H1 (cell line): ENCODE measurements around the gene DDX59. TPM values are rescaled to one million over a fixed set of nuclear protein-coding genes. Genes with fewer than 3 reads are reported as not detected.

ENCODE experiments used
- CTCF ChIA-PET: fragments of 300-600 bp; sonication (Branson Sonifier 250); formaldehyde crosslinking; loops from one replicate; lab custom pipeline; 2021; ENCODE audit not compliant: partially characterized antibody; lab: Charles Lee
- POLR2A ChIA-PET: fragments of 300-600 bp; sonication (Branson Sonifier 250); formaldehyde crosslinking; loops from one replicate; lab custom pipeline; 2021; ENCODE audit warnings: inconsistent platforms; ENCODE audit not compliant: partially characterized antibody; lab: Charles Lee
- DNase-seq, 2 experiments: peaks; one replicate each; pipeline versions ENCODE4 v3.0.0 to v3.0.0-alpha.2; 2010 to 2022; ENCODE audit warnings: low spot score in 2 of 2, low read depth in 1 of 2, mixed read lengths in 1 of 2
- FAIRE-seq: peaks from 2 replicates; lab custom pipeline; 2011; peaks lifted over from hg19 to GRCh38; lab: Jason Lieb, UNC
- H2AFZ ChIP-seq: 2 replicates; pipeline ENCODE4 v1.8.1; 2012; ENCODE audit warnings: low read length, inconsistent platforms
- H2AK5ac ChIP-seq: 2 replicates; pipeline ENCODE4 v1.6.1; 2013; ENCODE audit warnings: low read depth, low read length
- H2BK120ac ChIP-seq: replicated peaks from 2 replicates; pipeline ENCODE3; 2013; ENCODE audit warnings: low read depth, low read length, inconsistent platforms
- H2BK12ac ChIP-seq: 2 replicates; pipeline ENCODE4 v1.6.1; 2013; ENCODE audit warnings: low read depth, low read length
- H2BK15ac ChIP-seq: 2 replicates; pipeline ENCODE4 v1.6.1; 2013; ENCODE audit warnings: low read length
- H2BK20ac ChIP-seq: 2 replicates; pipeline ENCODE4 v1.6.1; 2013; ENCODE audit warnings: low read length
- H2BK5ac ChIP-seq: 2 replicates; pipeline ENCODE4 v1.6.1; 2013; ENCODE audit warnings: low read depth, low read length
- H3K14ac ChIP-seq: 2 replicates; pipeline ENCODE4 v1.6.1; 2013; ENCODE audit warnings: inconsistent platforms; ENCODE audit not compliant: insufficient read length
- H3K18ac ChIP-seq: 2 replicates; pipeline ENCODE4 v1.6.1; 2013; ENCODE audit warnings: low read length; ENCODE audit errors: extremely low read depth
- H3K23ac ChIP-seq: 2 replicates; pipeline ENCODE4 v1.6.1; 2013; ENCODE audit warnings: inconsistent platforms; ENCODE audit not compliant: insufficient read length
- H3K23me2 ChIP-seq: 2 replicates; pipeline ENCODE4 v1.6.1; 2013; ENCODE audit warnings: low read depth, low read length
- H3K27ac ChIP-seq: 2 replicates; pipeline ENCODE4 v1.6.1; 2011; ENCODE audit warnings: low read depth, low read length, inconsistent platforms
- H3K27me3 ChIP-seq, 4 experiments: replicated peaks in 1 of 4; 1 replicate in 1 of 4; 2 replicates in 3 of 4; pipeline versions ENCODE4 v1.6.1 to v1.8.1; 2011 to 2013; ENCODE audit warnings: low read length in 3 of 4, mild to moderate bottlenecking in 3 of 4, inconsistent platforms in 2 of 4, mixed read lengths in 2 of 4, moderate library complexity in 1 of 4; ENCODE audit not compliant: control insufficient read depth in 3 of 4, insufficient read depth in 3 of 4; ENCODE audit errors: extremely low read depth in 1 of 4
- H3K36me3 ChIP-seq, 4 experiments: 2 replicates each; pipeline versions ENCODE4 v1.6.1 to v1.8.1; 2011 to 2013; ENCODE audit warnings: mild to moderate bottlenecking in 4 of 4, low read length in 3 of 4, moderate library complexity in 2 of 4, control low read depth in 1 of 4, inconsistent platforms in 1 of 4; ENCODE audit not compliant: insufficient read depth in 4 of 4, control insufficient read depth in 2 of 4
- H3K4ac ChIP-seq: replicated peaks from 2 replicates; pipeline ENCODE3; 2013; ENCODE audit warnings: low read length, low read depth, mixed read lengths, inconsistent platforms; ENCODE audit not compliant: insufficient read length
- H3K4me1 ChIP-seq, 4 experiments: replicated peaks in 1 of 4; 1 replicate in 1 of 4; 2 replicates in 3 of 4; pipeline versions ENCODE4 v1.6.1 to v1.8.1; 2011 to 2013; ENCODE audit warnings: low read length in 3 of 4, inconsistent platforms in 2 of 4, mixed read lengths in 1 of 4; ENCODE audit not compliant: insufficient read depth in 4 of 4, control insufficient read depth in 3 of 4
- H3K4me2 ChIP-seq, 2 experiments: 2 replicates each; pipeline versions ENCODE4 v1.6.1 to v1.8.1; 2011 to 2013; ENCODE audit warnings: low read depth in 2 of 2, low read length in 2 of 2, control low read depth in 1 of 2, inconsistent platforms in 1 of 2, mild to moderate bottlenecking in 1 of 2; ENCODE audit not compliant: insufficient read depth in 1 of 2
- H3K4me3 ChIP-seq, 4 experiments: fragments of 200-600, 300-600 bp in 1 of 4; sonication (generic), shearing (Covaris generic), sonication (Bioruptor Twin) in 1 of 4; 2 replicates each; pipeline versions ENCODE4 v1.5.1 to v1.8.1; 2011 to 2016; ENCODE audit warnings: low read length in 4 of 4, low read depth in 3 of 4, control low read depth in 2 of 4, inconsistent platforms in 2 of 4, mild to moderate bottlenecking in 2 of 4, mixed read lengths in 1 of 4, moderate library complexity in 1 of 4; ENCODE audit not compliant: insufficient read depth in 2 of 4; ENCODE audit errors: extremely low read depth in 1 of 4
- H3K56ac ChIP-seq: replicated peaks from 2 replicates; pipeline ENCODE3; 2013; ENCODE audit warnings: low read depth, mild to moderate bottlenecking, mixed read lengths, low read length, inconsistent platforms; ENCODE audit not compliant: insufficient read length
- H3K79me1 ChIP-seq: 2 replicates; pipeline ENCODE4 v1.6.1; 2013; ENCODE audit warnings: low read depth, low read length, control low read depth
- H3K79me2 ChIP-seq, 2 experiments: 2 replicates each; pipeline versions ENCODE4 v1.6.1 to v1.8.1; 2012 to 2013; ENCODE audit warnings: low read length in 2 of 2, mild to moderate bottlenecking in 2 of 2, inconsistent platforms in 1 of 2; ENCODE audit not compliant: insufficient read depth in 2 of 2, control insufficient read depth in 1 of 2
- H3K9ac ChIP-seq, 4 experiments: replicated peaks in 1 of 4; 1 replicate in 1 of 4; 2 replicates in 3 of 4; pipeline versions ENCODE4 v1.6.1 to v1.8.1; 2011 to 2013; ENCODE audit warnings: low read depth in 3 of 4, low read length in 3 of 4, control low read depth in 2 of 4, mild to moderate bottlenecking in 2 of 4, moderate library complexity in 2 of 4, inconsistent platforms in 1 of 4; ENCODE audit errors: extremely low read depth in 1 of 4
- H3K9me3 ChIP-seq, 2 experiments: 2 replicates each; pipeline versions ENCODE4 v1.6.1 to v1.8.1; 2012 to 2013; ENCODE audit warnings: mild to moderate bottlenecking in 2 of 2, moderate library complexity in 2 of 2, control low read depth in 1 of 2, inconsistent platforms in 1 of 2, low read depth in 1 of 2, low read length in 1 of 2, mixed read lengths in 1 of 2; ENCODE audit not compliant: insufficient read depth in 2 of 2
- H4K20me1 ChIP-seq, 2 experiments: replicated peaks in 1 of 2; 2 replicates each; pipeline versions ENCODE3 to v1.8.1; 2011 to 2013; ENCODE audit warnings: inconsistent platforms in 2 of 2, low read length in 2 of 2, mild to moderate bottlenecking in 1 of 2; ENCODE audit not compliant: insufficient read depth in 2 of 2, control insufficient read depth in 1 of 2
- H4K5ac ChIP-seq: 2 replicates; pipeline ENCODE4 v1.6.1; 2013; ENCODE audit warnings: low read length, low read depth, mixed read lengths, inconsistent platforms; ENCODE audit not compliant: insufficient read length
- H4K8ac ChIP-seq: 2 replicates; pipeline ENCODE4 v1.8.0; 2013; ENCODE audit warnings: mild to moderate bottlenecking, moderate library complexity, low read length, inconsistent platforms; ENCODE audit not compliant: insufficient read depth; ENCODE audit errors: extremely low read depth
- H4K91ac ChIP-seq: replicated peaks from 2 replicates; pipeline ENCODE3; 2013; ENCODE audit warnings: low read length, mixed read lengths, inconsistent platforms; ENCODE audit not compliant: insufficient read length
- BCL11A ChIP-seq, 2 experiments: IDR thresholded peaks; one replicate each; pipeline ENCODE4 v1.6.1; 2011; ENCODE audit warnings: low read depth in 2 of 2, low read length in 2 of 2, mild to moderate bottlenecking in 2 of 2
- CHD1 ChIP-seq: IDR thresholded peaks from 2 replicates; pipeline ENCODE4 v1.6.1; 2012; ENCODE audit warnings: low read depth, low read length, improper control_type of control experiment
- CTBP2 ChIP-seq: IDR thresholded peaks from 2 replicates; pipeline ENCODE4 v1.7.0; 2011; ENCODE audit warnings: borderline replicate concordance, mild to moderate bottlenecking, moderate library complexity, mixed read lengths, low read length; ENCODE audit not compliant: insufficient read depth, insufficient read length
- FOSL1 ChIP-seq: IDR thresholded peaks from 2 replicates; pipeline ENCODE4 v1.6.1; 2011; ENCODE audit warnings: mild to moderate bottlenecking, low read depth, low read length, moderate library complexity; ENCODE audit not compliant: insufficient read depth
- POLR2AphosphoS5 ChIP-seq: IDR thresholded peaks from 2 replicates; pipeline ENCODE4 v1.6.1; 2011; ENCODE audit warnings: low read depth, low read length
- RNF2 ChIP-seq: fragments of 200-900, 300-1000 bp; sonication (generic); IDR thresholded peaks from 2 replicates; pipeline ENCODE4 v1.7.1; 2016; ENCODE audit warnings: borderline replicate concordance, low read depth, mild to moderate bottlenecking, antibody characterized with exemption, low read length; ENCODE audit not compliant: poor library complexity, severe bottlenecking; ENCODE audit errors: missing control alignments
- SP2 ChIP-seq: IDR thresholded peaks from 2 replicates; pipeline ENCODE4 v1.6.1; 2012; ENCODE audit warnings: mild to moderate bottlenecking, low read length, inconsistent platforms
- SRF ChIP-seq: IDR thresholded peaks from 2 replicates; pipeline ENCODE4 v1.6.1; 2011; ENCODE audit warnings: mild to moderate bottlenecking, low read depth, low read length, moderate library complexity
- TAF1 ChIP-seq: IDR thresholded peaks from 2 replicates; pipeline ENCODE4 v1.6.1; 2011; ENCODE audit warnings: mild to moderate bottlenecking, low read depth, low read length
- YY1 ChIP-seq: IDR thresholded peaks from 2 replicates; pipeline ENCODE4 v1.6.1; 2011; ENCODE audit warnings: low read depth, mild to moderate bottlenecking, low read length
- WGBS, 2 experiments: shearing (Covaris generic) in 1 of 2; methylation state at CpG; one replicate each; pipeline versions ENCODE4 v1.1.6 to v1.1.7; 2013 to 2015; ENCODE audit warnings: low lambda C conversion rate in 2 of 2, mixed read lengths in 2 of 2, inconsistent platforms in 1 of 2, low coverage in 1 of 2, missing lambda C conversion rate in 1 of 2; ENCODE audit not compliant: insufficient replicate concordance in 2 of 2, insufficient coverage in 1 of 2, insufficient read length in 1 of 2; ENCODE audit errors: extremely low coverage in 1 of 2, missing lambda C conversion rate in 1 of 2; 5-methylcytosine and 5-hydroxymethylcytosine counted together
- polyA plus RNA-seq, 7 experiments: library from polyadenylated mRNA; depleted of rRNA in 3 of 7; stranded (reverse) in 5 of 7; unstranded in 2 of 7; fragments of >200 nt in 5 of 7; fragments of 200-250 nt in 2 of 7; gene quantifications; 1 replicate in 5 of 7; 2 replicates in 1 of 7; 4 replicates in 1 of 7; pipeline versions ENCODE4 v1.2.1 to v1.2.3, GENCODE V29; 2011 to 2013; ENCODE audit warnings: missing spikeins in 2 of 7, mixed read lengths in 2 of 7
- total RNA-seq: library from RNA; stranded (reverse); fragmentation: NEBNext Ultra II Directional; extraction: Animal tissue kit (Norgen Biotek cat#: 25700); gene quantifications from 2 replicates; pipeline ENCODE4 v1.2.1, GENCODE V29; 2021

The DDX59 gene
- total and polyA plus RNA-seq, 2 of the 8 experiments (the other 6 are each of a cell fraction or from before 2014, with no cell fraction given), result 8.3 to 19.4 TPM

DNA sequence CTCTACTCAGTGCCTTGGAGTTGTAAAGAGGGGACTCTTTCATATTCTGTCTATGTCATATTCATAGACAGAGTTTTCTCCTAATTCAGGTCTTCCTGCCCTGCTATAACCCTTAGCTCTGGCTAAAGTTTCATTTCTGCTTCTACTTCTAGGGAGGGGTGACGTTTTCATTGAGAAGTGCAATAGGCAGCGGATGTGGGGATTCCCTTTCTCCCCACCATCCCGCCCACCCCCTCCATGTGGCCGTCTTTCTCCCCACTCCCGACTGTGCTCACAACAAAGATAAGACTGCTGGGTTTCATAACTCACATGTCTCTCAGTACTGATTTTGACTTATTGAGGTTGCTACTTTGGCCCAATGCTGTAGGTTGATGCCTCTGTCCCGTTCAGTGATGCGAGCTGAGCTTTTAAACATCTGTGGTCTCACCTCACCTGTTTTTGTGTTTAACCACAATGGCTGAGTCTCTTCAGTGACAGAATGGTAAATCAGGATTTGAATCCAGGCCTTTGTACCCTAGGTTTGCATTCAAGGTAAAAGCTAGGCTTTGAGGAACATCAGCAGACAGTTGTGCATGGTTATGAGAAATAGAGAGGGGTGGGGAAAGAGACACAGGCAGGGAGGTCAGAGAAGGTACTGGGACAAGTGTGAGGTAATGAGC lies 41.4 kb downstream of the DDX59 start:
- ChIA-PET CTCF (interaction anchor here (0.7 to 1.4 kb wide), 3 partner anchors 17 to 175 kb away, joined by 3 to 5 read pairs (median 4); no protein-coding TSS in a partner anchor), POLR2A (no interaction called here)
- Histone ChIP-seq H3K4ac (no peak overlapping the region), H2BK15ac (no peak overlapping the region), H2BK12ac (no peak overlapping the region), H3K4me3 (no peak overlapping the region), H3K9ac (no peak overlapping the region), H3K79me2 (no peaks in the 10 kb centered on the region), H3K27ac (no peak overlapping the region), H3K18ac (no peak overlapping the region), H2BK20ac (no peak overlapping the region), H3K36me3 (no peaks in the 10 kb centered on the region), H3K4me1 (no peaks in the 10 kb centered on the region), H3K4me2 (no peak overlapping the region), H3K27me3 (no peaks in the 10 kb centered on the region), H3K9me3 (no peaks in the 10 kb centered on the region), H4K20me1 (no peaks in the 10 kb centered on the region), H3K56ac (no peak overlapping the region), H4K91ac (no peak overlapping the region), H4K8ac (peak overlapping the region; percentile 25; the same call in 1 of the 2 replicates), H3K14ac (no peak overlapping the region), H3K23me2 (no peaks in the 10 kb centered on the region), H2AFZ (peak overlapping the region; percentile 85), H2AK5ac (no peak overlapping the region), H2BK120ac (no peak overlapping the region), H2BK5ac (no peak overlapping the region), H3K23ac (no peak overlapping the region), H4K5ac (no peak overlapping the region), H3K79me1 (no peaks in the 10 kb centered on the region)
- FAIRE-seq (no peak), DNase-seq (no peak)
- 91% methylated on average over 6 of the region's 7 CpGs; no CpG with 5 or more reads in 1 of the 2 experiments for WGBS, 2 experiments
- TF ChIP-seq POLR2AphosphoS5 (no peak), TAF1 (no peak), BCL11A (IDR thresholded peaks at IDR 0.05; ENCODE audit: low read depth in 2 of 2, low read length in 2 of 2) (no peak), SP2 (no peak), CTBP2 (no peak), CHD1 (no peak), YY1 (no peak), RNF2 (no peak), SRF (no peak), FOSL1 (no peak)
